OCI-LY7 (cell line): ENCODE measurements around the gene BRCA1.

Source experiments
- CTCF ChIP-seq: fragments of 200-600 bp; sonication (generic); conservative IDR thresholded peaks from 2 replicates; pipeline ENCODE4 v1.5.1; 2014; ENCODE audit warnings: mild to moderate bottlenecking, antibody characterized with exemption, low read length, moderate library complexity, mixed read lengths
- EZH2phosphoT487 ChIP-seq: fragments of 200-600 bp; sonication (generic); IDR thresholded peaks from 2 replicates; pipeline ENCODE4 v1.6.1; 2018; ENCODE audit warnings: low read depth, borderline replicate concordance, mild to moderate bottlenecking, mixed run types, antibody characterized with exemption, low read length, moderate library complexity, mixed read lengths

GRCh38 chr17:43018008-43018853, 106.9 kb downstream of the BRCA1 start:
- TF ChIP-seq CTCF (no peak), EZH2phosphoT487 (no peak)
